Upper lobe of left lung (tissue), 4 donors: ENCODE results near the gene PRKCZ.

Experiments
- CTCF ChIP-seq, 6 experiments: fragments of 450-650 bp in 4 of 6; fragments of 200-600 bp in 2 of 6; sonication (generic) in 2 of 6; IDR thresholded peaks; one replicate each; pipeline ENCODE4 v1.5.1; 2016 to 2019; ENCODE audit warnings: antibody characterized with exemption in 6 of 6
- EP300 ChIP-seq, 4 donors: sonication (generic); formaldehyde crosslinking; IDR thresholded peaks; one replicate each; pipeline ENCODE4 v1.5.1; 2017; ENCODE audit warnings: antibody characterized with exemption in 4 of 4, control low read depth in 2 of 4
- POLR2A ChIP-seq, 4 donors: fragments of 450-650 bp; IDR thresholded peaks; one replicate each; pipeline ENCODE4 v1.5.1; 2016 to 2017; ENCODE audit warnings: antibody characterized with exemption in 4 of 4, mild to moderate bottlenecking in 2 of 4

- TF ChIP-seq POLR2A (IDR thresholded peaks at IDR 0.05) (no peak), EP300 (IDR thresholded peaks at IDR 0.05) (no peak), CTCF (IDR thresholded peaks at IDR 0.05) (no peak)
Measured at GRCh38 chr1:2130156-2130555, 79.9 kb downstream of the PRKCZ start.
